ENCODE measurements around the gene GJB2. TPM values are rescaled to one million over a fixed set of nuclear protein-coding genes. Genes with fewer than 3 reads are reported as not detected.

GJB2 gene
- total and polyA plus RNA-seq, 2 of the 8 experiments (the other 6 are each of a cell fraction or from before 2014, with no cell fraction given) = 0.20 to 0.21 TPM

DNA sequence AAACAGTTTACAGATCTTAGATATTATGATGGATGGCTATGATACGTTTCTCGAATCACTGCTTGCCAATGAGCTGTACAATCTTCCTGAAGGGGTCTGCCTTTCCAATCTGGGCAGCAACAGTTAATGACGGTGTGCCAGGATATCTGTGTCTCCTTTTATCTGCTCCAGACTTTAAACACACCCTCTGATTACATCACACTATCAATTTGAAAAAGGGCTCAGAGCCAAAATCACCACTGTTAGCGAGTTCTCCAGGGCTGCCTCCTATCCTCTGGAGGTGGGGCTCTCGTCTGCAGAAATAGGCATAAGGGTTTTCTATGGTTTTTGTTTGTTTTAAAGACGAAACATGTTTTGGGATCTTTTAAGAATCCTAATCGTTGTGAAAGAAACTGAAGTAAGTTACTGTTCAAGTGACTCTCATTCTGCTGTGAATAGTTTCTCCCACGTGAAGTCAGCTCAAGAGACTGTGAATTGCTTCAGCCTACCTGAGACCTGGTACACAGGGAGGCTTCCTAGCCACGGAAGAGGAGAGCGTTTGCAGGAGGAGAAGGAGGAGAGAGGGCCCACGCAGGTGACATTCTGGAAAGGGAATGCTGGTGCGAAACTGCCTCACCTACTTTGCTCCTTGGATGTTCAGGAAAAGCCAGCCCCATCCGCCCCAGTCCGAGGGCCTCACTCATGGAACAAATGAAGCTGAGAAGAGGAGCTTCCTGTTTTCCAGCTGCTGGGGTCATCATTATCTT is 16.7 kb downstream of the GJB2 start (continued):
- TF ChIP-seq EZH2 (IDR thresholded peaks at IDR 0.05; ENCODE audit: low read depth, low read length, severe bottlenecking) (no peak), BACH1 (IDR thresholded peaks at IDR 0.05; ENCODE audit: low read length) (no peak), ASH2L (IDR thresholded peaks at IDR 0.05; ENCODE audit: low read length) (no peak), KDM5A (IDR thresholded peaks at IDR 0.05; ENCODE audit: low read length) (no peak)
